ENCODE results near the gene SPTAN1. TPM values are rescaled to one million over a fixed set of nuclear protein-coding genes. Genes with fewer than 3 reads are reported as not detected.

The SPTAN1 gene
- total RNA-seq, 1 donor from 2014 or later, result 355 TPM

DNA sequence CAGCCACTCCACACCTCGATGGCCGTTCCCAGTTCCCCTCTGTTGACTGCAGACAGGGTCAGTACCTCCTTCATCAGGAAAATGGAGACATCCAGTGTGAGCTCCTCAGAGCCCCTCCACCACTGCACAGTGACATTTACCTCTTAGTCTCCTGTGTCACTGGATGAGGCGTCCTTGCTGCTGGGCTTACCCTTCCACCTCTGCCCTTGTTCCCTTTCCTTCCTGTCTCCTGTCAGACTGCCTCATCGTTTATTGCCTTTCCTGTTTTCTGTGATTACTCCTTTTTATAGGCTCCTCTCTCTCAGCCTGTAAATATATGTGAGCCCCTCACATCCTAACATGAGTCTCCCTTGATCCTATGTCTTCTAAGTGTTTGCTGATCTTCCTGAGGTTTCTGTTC, 23.2 kb upstream of the SPTAN1 start:
- Mint-ChIP-seq H3K27ac (ENCODE audit: unreplicated experiment) (no peak overlapping the region), H3K9me3 (ENCODE audit: unreplicated experiment) (no peaks in the 10 kb centered on the region), H3K4me3 (ENCODE audit: unreplicated experiment) (no peak overlapping the region), H3K4me1 (ENCODE audit: unreplicated experiment) (no peaks in the 10 kb centered on the region), H3K27me3 (ENCODE audit: unreplicated experiment) (no peaks in the 10 kb centered on the region), H3K36me3 (ENCODE audit: unreplicated experiment) (peaks cover 49% of the 10 kb centered on the region)
- TF ChIP-seq, protein P1, sequence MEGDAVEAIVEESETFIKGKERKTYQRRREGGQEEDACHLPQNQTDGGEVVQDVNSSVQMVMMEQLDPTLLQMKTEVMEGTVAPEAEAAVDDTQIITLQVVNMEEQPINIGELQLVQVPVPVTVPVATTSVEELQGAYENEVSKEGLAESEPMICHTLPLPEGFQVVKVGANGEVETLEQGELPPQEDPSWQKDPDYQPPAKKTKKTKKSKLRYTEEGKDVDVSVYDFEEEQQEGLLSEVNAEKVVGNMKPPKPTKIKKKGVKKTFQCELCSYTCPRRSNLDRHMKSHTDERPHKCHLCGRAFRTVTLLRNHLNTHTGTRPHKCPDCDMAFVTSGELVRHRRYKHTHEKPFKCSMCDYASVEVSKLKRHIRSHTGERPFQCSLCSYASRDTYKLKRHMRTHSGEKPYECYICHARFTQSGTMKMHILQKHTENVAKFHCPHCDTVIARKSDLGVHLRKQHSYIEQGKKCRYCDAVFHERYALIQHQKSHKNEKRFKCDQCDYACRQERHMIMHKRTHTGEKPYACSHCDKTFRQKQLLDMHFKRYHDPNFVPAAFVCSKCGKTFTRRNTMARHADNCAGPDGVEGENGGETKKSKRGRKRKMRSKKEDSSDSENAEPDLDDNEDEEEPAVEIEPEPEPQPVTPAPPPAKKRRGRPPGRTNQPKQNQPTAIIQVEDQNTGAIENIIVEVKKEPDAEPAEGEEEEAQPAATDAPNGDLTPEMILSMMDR (IDR thresholded peaks at IDR 0.05), result no peak
- DNase-seq (ENCODE audit: extremely low spot score, unreplicated experiment), result no peak

DNA sequence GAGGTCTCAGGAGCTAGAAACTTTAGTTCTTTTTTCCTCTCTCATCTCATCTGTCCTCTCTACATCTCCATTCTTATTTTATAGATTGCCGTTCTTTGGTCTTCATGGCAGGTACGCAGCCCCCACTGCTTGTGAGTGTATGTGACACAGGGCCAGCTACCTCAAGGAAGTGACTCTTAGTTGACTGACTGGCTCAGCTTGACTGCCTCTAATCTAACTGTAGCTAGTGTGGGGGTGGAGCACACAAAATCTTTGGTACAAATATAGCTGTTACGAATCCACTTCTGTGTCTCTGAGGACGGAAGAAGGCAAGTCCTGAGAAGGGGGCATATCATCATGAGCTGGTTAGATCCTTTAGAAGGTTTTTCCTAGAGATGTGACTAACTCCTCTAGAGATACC, 19.8 kb upstream of the SPTAN1 start:
- no peak overlapping the region for H3K27ac Mint-ChIP-seq (ENCODE audit: unreplicated experiment)
- peaks cover 46% of the 10 kb centered on the region for H3K36me3 Mint-ChIP-seq (ENCODE audit: unreplicated experiment)
- no peak for DNase-seq (ENCODE audit: extremely low spot score, unreplicated experiment)
- H3K4me3 Mint-ChIP-seq (ENCODE audit: unreplicated experiment), result no peak overlapping the region
- H3K9me3 Mint-ChIP-seq (ENCODE audit: unreplicated experiment), result no peaks in the 10 kb centered on the region
- no peaks in the 10 kb centered on the region for H3K4me1 Mint-ChIP-seq (ENCODE audit: unreplicated experiment)
- no peaks in the 10 kb centered on the region for H3K27me3 Mint-ChIP-seq (ENCODE audit: unreplicated experiment)
- TF ChIP-seq, protein P1 (IDR thresholded peaks at IDR 0.05), result no peak

DNA sequence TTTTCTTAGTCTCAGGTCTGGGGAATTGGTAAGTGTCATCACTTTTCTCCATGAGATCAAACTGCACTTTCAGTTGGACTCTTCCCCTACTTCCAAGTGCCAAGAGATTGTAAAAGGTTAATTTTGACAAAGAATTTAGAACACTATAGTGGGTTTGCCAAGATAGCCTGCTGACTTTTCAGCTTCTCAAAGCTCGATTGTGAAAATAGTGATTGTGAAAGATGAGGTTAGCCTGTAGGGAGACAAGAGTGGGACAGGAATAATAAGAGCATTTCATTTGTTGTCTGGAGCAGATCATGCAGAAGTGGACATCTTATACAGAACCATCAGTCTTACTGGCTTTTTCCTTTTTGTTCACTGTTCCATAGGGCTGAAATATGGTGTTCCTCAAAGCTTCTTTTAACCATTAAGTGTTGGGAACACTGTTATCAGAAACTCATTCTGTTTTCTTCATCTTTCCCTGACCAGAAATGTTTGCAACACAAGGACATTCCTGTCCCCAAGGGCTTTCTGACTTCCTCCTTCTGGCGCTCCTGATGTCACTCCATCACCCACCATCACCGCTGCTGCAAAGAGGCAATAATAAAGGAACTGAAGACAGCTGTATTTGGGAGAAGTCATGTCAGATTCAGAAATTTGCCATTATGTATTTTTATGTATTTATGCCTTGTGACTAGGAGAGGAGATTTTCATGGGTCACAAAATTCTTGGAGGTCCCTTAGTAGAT, 11.6 kb upstream of the SPTAN1 start:
- no peak overlapping the region for H3K4me3 Mint-ChIP-seq (ENCODE audit: unreplicated experiment)

DNA sequence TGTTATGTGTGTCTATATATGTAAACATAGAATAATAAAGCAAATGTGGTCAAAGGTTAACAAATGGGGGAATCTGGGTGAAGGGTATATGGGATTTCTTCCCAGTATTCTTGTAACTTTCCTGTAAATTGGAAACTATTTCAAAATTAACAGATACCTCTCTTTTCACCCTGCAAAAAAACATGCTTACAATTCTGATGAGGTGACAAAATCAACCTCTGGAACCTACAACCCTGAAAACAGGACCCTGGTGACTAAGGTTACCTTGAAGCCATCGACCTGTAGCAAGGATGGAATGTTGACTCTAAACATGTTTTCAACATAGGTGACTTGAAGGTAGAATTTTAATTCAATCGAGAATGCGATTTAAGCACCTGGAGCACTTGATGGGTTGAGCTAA, 5.9 kb upstream of the SPTAN1 start:
- H3K9me3 Mint-ChIP-seq (ENCODE audit: unreplicated experiment), result no peaks in the 10 kb centered on the region
- H3K27me3 Mint-ChIP-seq (ENCODE audit: unreplicated experiment), result no peaks in the 10 kb centered on the region
- DNase-seq (ENCODE audit: extremely low spot score, unreplicated experiment), result no peak
- no peak overlapping the region for H3K4me3 Mint-ChIP-seq (ENCODE audit: unreplicated experiment)
- no peak overlapping the region for H3K27ac Mint-ChIP-seq (ENCODE audit: unreplicated experiment)
- peaks cover 14% of the 10 kb centered on the region for H3K36me3 Mint-ChIP-seq (ENCODE audit: unreplicated experiment)
- TF ChIP-seq, protein P1 (IDR thresholded peaks at IDR 0.05), result no peak
- H3K4me1 Mint-ChIP-seq (ENCODE audit: unreplicated experiment), result peaks cover 24% of the 10 kb centered on the region

More for the DNA sequence above, 11.6 kb upstream of the SPTAN1 start:
- H3K36me3 Mint-ChIP-seq (ENCODE audit: unreplicated experiment), result peaks cover 45% of the 10 kb centered on the region
- no peaks in the 10 kb centered on the region for H3K27me3 Mint-ChIP-seq (ENCODE audit: unreplicated experiment)
- no peaks in the 10 kb centered on the region for H3K4me1 Mint-ChIP-seq (ENCODE audit: unreplicated experiment)
- TF ChIP-seq, protein P1 (IDR thresholded peaks at IDR 0.05), result no peak
- H3K9me3 Mint-ChIP-seq (ENCODE audit: unreplicated experiment), result no peaks in the 10 kb centered on the region
- no peak for DNase-seq (ENCODE audit: extremely low spot score, unreplicated experiment)
- H3K27ac Mint-ChIP-seq (ENCODE audit: unreplicated experiment), result no peak overlapping the region

DNA sequence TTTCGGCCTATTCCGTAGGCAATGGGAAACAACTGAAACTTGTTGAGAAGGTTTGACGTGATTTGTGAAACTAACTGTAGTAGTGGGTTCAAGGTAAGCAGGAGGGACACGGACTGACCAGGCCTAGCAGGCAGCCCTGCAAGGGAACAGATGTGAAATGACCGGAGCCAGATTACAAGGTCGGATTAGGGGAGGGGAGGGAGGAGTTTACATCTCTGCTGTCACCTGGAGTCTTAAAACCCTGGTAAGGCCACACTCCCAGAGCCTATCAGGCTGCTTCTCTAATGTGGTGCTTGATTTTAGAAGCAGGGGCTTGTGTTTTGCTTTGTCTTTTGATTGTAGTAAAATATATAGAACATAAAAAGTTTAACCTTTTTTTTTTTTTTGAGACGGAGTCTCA, 3.5 kb upstream of the SPTAN1 start:
- Mint-ChIP-seq H3K4me3 (ENCODE audit: unreplicated experiment) (no peak overlapping the region), H3K4me1 (ENCODE audit: unreplicated experiment) (peaks cover 29% of the 10 kb centered on the region), H3K27me3 (ENCODE audit: unreplicated experiment) (no peaks in the 10 kb centered on the region), H3K36me3 (ENCODE audit: unreplicated experiment) (peaks cover 1% of the 10 kb centered on the region), H3K9me3 (ENCODE audit: unreplicated experiment) (no peaks in the 10 kb centered on the region), H3K27ac (ENCODE audit: unreplicated experiment) (no peak overlapping the region)
- DNase-seq (ENCODE audit: extremely low spot score, unreplicated experiment), result no peak
- TF ChIP-seq, protein P1 (IDR thresholded peaks at IDR 0.05), result no peak

Data from osteocyte (in vitro differentiated cells).